OCI-LY1 (cell line): ENCODE data around the gene HS1BP3.

ENCODE experiments used
- CTCF ChIP-seq: fragments of 200-600 bp; sonication (generic), shearing (Covaris generic); IDR thresholded peaks from 2 replicates; pipeline ENCODE4 v1.5.1; 2017; ENCODE audit warnings: mild to moderate bottlenecking, antibody characterized with exemption, low read length, moderate library complexity, mixed read lengths
- EZH2 ChIP-seq: fragments of 200-600 bp; sonication (generic), shearing (Covaris generic); IDR thresholded peaks from 2 replicates; pipeline ENCODE4 v1.8.0; 2017; ENCODE audit warnings: borderline replicate concordance, mixed run types, mild to moderate bottlenecking, antibody characterized with exemption, low read length, moderate library complexity, mixed read lengths

- no peak for TF ChIP-seq EZH2
- TF ChIP-seq CTCF: no peak
Measured at GRCh38 chr2:20588918-20589871, 61.7 kb downstream of the HS1BP3 start.
